IPS DF 6.9 (cell line): ENCODE measurements around the gene IL36A.

Source experiments
- DNase-seq: peaks from one replicate; pipeline ENCODE4 v3.0.0-alpha.2; 2013; ENCODE audit warnings: low read depth, low spot score
- H3K27ac ChIP-seq: one replicate; pipeline ENCODE4 v1.5.1; 2013; ENCODE audit warnings: low read length, control low read depth
- H3K27me3 ChIP-seq: 2 replicates; pipeline ENCODE4 v1.6.1; 2013; ENCODE audit warnings: mild to moderate bottlenecking, low read length; ENCODE audit not compliant: control insufficient read depth, insufficient read depth
- H3K36me3 ChIP-seq: 2 replicates; pipeline ENCODE4 v1.6.1; 2013; ENCODE audit warnings: low read length; ENCODE audit not compliant: control insufficient read depth, insufficient read depth
- H3K4me1 ChIP-seq: 2 replicates; pipeline ENCODE4 v1.6.1; 2013; ENCODE audit warnings: low read length; ENCODE audit not compliant: control insufficient read depth, insufficient read depth
- H3K4me3 ChIP-seq: 2 replicates; pipeline ENCODE4 v1.5.1; 2013; ENCODE audit warnings: mild to moderate bottlenecking, low read length
- H3K9me3 ChIP-seq: 2 replicates; pipeline ENCODE4 v1.6.1; 2013; ENCODE audit warnings: low read length, inconsistent platforms; ENCODE audit not compliant: control insufficient read depth, insufficient read depth
- WGBS: extraction: QIAGEN DNeasy Blood & Tissue Kit; methylation state at CpG from one replicate; pipeline ENCODE4 v1.1.7; 2013; ENCODE audit warnings: mixed read lengths, missing lambda C conversion rate; ENCODE audit not compliant: insufficient read length, insufficient coverage; 5-methylcytosine and 5-hydroxymethylcytosine counted together

IL36A gene

GRCh38 chr2:112977559-112978056, 27.7 kb upstream of the IL36A start, which contains the start of gene IL36G:
TSS of gene IL36G (plus strand) at chr2:112978006. CDS start at chr2:112978639, 633 bp downstream.
- Histone ChIP-seq H3K27me3 (no peaks in the 10 kb centered on the region), H3K27ac (no peak within 1 kb of the TSS), H3K4me1 (no peaks in the 10 kb centered on the region), H3K9me3 (no peaks in the 10 kb centered on the region), H3K36me3 (no peaks in the 10 kb centered on the region), H3K4me3 (no peak within 1 kb of the TSS)
- no peak for DNase-seq
- no CpG with 5 or more reads among the region's 7 CpGs for WGBS

DNA sequence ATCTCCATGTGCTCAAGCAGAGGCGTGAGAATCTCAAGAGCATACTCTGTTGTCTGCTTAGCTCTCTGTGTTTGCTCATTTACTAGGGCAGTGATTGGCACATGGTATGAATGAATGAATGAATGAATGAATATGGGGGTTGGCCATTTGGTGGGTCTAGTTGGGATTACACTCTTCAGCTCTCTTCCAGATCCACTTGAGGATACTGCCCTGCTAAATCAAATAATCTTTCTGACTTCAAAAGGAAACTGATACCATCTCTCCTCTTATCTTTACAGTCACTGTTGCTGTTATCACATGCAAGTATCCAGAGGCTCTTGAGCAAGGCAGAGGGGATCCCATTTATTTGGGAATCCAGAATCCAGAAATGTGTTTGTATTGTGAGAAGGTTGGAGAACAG, 25.5 kb upstream of the IL36A start:
- no CpG with 5 or more reads among the region's 1 CpG for WGBS
- DNase-seq = no peak
- Histone ChIP-seq H3K36me3 (no peaks in the 10 kb centered on the region), H3K9me3 (no peaks in the 10 kb centered on the region), H3K4me1 (no peaks in the 10 kb centered on the region), H3K4me3 (no peak overlapping the region), H3K27ac (no peak overlapping the region), H3K27me3 (no peaks in the 10 kb centered on the region)

- Histone ChIP-seq H3K9me3 (no peaks in the 10 kb centered on the region), H3K4me1 (no peaks in the 10 kb centered on the region), H3K27me3 (no peaks in the 10 kb centered on the region), H3K27ac (no peak overlapping the region), H3K4me3 (no peak overlapping the region), H3K36me3 (no peaks in the 10 kb centered on the region)
- no CpG with 5 or more reads among the region's 1 CpG for WGBS
- no peak for DNase-seq
Measured at GRCh38 chr2:112980537-112980936, 24.7 kb upstream of the IL36A start.

- Histone ChIP-seq H3K27me3 (no peaks in the 10 kb centered on the region), H3K9me3 (no peaks in the 10 kb centered on the region; the same call in 1 of the 2 replicates), H3K36me3 (no peaks in the 10 kb centered on the region), H3K4me3 (no peak overlapping the region), H3K4me1 (no peaks in the 10 kb centered on the region), H3K27ac (no peak overlapping the region)
- no peak for DNase-seq
- no CpG with 5 or more reads among the region's 5 CpGs for WGBS
Measured at GRCh38 chr2:112985090-112985489, 20.2 kb upstream of the IL36A start.

- no peak for DNase-seq
- Histone ChIP-seq H3K4me3 (no peak overlapping the region), H3K36me3 (no peaks in the 10 kb centered on the region), H3K4me1 (no peaks in the 10 kb centered on the region), H3K27ac (no peak overlapping the region), H3K9me3 (no peaks in the 10 kb centered on the region; the same call in 1 of the 2 replicates), H3K27me3 (no peaks in the 10 kb centered on the region)
- 100% methylated on average over 2 of the region's 3 CpGs for WGBS
Measured at GRCh38 chr2:112989611-112990010, 15.6 kb upstream of the IL36A start.

DNA sequence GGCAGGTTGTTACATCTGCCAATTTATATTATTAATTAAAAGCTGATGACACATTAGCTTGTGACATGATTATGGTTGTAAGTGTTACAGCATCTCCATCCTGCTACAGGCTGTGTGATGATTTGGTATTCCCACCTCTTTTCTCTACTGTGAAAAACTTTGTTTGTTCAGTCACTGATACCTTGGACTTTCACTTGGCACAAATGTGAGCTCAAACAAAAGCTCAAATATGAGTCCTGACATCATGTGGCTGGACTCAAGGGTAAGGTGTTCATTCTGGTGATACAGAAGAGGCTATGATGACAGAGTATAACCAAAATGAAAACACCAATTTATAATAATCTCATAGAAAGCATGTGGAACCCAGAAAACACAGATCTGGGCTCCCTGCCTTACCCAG, 11.4 kb upstream of the IL36A start:
- Histone ChIP-seq H3K4me1 (no peaks in the 10 kb centered on the region), H3K27ac (no peak overlapping the region), H3K36me3 (no peaks in the 10 kb centered on the region), H3K27me3 (no peaks in the 10 kb centered on the region), H3K9me3 (no peaks in the 10 kb centered on the region), H3K4me3 (no peak overlapping the region)
- DNase-seq = no peak

DNA sequence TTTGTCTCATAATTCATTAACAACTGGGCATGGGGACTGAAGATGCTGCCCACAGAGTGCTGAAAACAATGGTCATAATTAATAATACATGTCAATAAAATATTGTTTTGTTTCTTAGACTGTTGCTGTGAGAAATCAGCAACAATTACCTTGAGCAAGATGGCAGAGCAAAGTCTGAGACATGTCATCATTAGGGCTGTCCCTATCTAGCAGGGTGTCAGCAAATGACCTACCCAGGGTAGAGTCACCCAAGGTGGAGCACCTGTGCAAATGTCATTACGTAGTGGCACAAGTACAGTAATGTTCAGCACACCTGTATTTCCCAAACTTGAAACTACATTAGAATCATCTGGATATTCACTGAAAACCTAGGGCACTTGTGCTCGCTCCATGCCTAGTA, 10.6 kb upstream of the IL36A start:
- no CpG with 5 or more reads among the region's 2 CpGs for WGBS
- DNase-seq = no peak
- H3K27me3 ChIP-seq = no peaks in the 10 kb centered on the region
- no peaks in the 10 kb centered on the region for H3K36me3 ChIP-seq
- no peaks in the 10 kb centered on the region for H3K4me1 ChIP-seq
- no peaks in the 10 kb centered on the region for H3K9me3 ChIP-seq
- no peak overlapping the region for H3K4me3 ChIP-seq
- no peak overlapping the region for H3K27ac ChIP-seq

GRCh38 chr2:112995346-112995920, 9.8 kb upstream of the IL36A start:
- no peak for DNase-seq
- Histone ChIP-seq H3K36me3 (no peaks in the 10 kb centered on the region), H3K4me3 (no peak overlapping the region), H3K27me3 (no peaks in the 10 kb centered on the region), H3K4me1 (no peaks in the 10 kb centered on the region), H3K27ac (no peak overlapping the region), H3K9me3 (no peaks in the 10 kb centered on the region)
- WGBS = no CpG with 5 or more reads among the region's 14 CpGs

- Histone ChIP-seq H3K4me1 (no peaks in the 10 kb centered on the region), H3K36me3 (no peaks in the 10 kb centered on the region), H3K4me3 (no peak overlapping the region), H3K27me3 (no peaks in the 10 kb centered on the region), H3K27ac (no peak overlapping the region), H3K9me3 (no peaks in the 10 kb centered on the region)
- DNase-seq = no peak
- no CpG with 5 or more reads among the region's 6 CpGs for WGBS
Measured at GRCh38 chr2:112996635-112997034, 8.6 kb upstream of the IL36A start.

GRCh38 chr2:112997151-112997550, 8.1 kb upstream of the IL36A start:
- no CpG with 5 or more reads among the region's 1 CpG for WGBS
- Histone ChIP-seq H3K4me1 (no peaks in the 10 kb centered on the region), H3K9me3 (no peaks in the 10 kb centered on the region), H3K27me3 (no peaks in the 10 kb centered on the region), H3K36me3 (no peaks in the 10 kb centered on the region), H3K27ac (no peak overlapping the region), H3K4me3 (no peak overlapping the region)
- no peak for DNase-seq

DNA sequence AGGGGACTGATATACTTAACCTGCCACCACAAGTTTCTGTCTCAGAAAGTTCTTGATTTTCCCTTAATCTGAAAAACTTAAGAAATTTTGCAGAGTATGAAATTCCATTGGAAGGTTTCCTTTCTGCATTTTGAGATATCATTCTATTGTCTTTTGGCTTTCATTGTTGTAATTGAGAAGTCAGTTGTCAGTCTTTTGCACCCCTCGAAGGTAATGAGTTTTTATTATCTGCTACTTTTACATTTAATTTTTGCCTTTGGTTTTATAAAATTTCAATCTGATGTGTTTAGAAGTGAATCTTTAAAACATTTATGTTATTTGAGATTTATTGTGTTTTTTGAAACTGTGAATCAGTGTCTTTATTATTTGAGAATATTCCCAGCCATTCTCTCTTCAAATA, 4.8 kb upstream of the IL36A start:
- Histone ChIP-seq H3K4me1 (no peaks in the 10 kb centered on the region), H3K4me3 (no peak overlapping the region), H3K9me3 (no peaks in the 10 kb centered on the region), H3K36me3 (no peaks in the 10 kb centered on the region), H3K27ac (no peak overlapping the region), H3K27me3 (no peaks in the 10 kb centered on the region)
- DNase-seq = no peak
- no CpG with 5 or more reads among the region's 1 CpG for WGBS
